Panc1 (cell line): ENCODE measurements around the gene ABCA6. TPM values are rescaled to one million over a fixed set of nuclear protein-coding genes. Genes with fewer than 3 reads are reported as not detected.

ENCODE experiments used
- ATAC-seq: fragments of 200-7000 bp; cut with Tn5 transposase; 2 replicates; pipeline ENCODE4 v1.9.1; 2020; ENCODE audit warnings: mild to moderate bottlenecking, moderate library complexity
- BruUV-seq: library from RNA; stranded (reverse); fragments of 400-500 nt; replicated peaks from 2 replicates; lab custom pipeline; 2021; lab: Mats Ljungman, UMichigan
- CTCF ChIA-PET: fragments of 300-600 bp; sonication (Branson Sonifier 250); formaldehyde crosslinking; loops from one replicate; lab custom pipeline; 2022; ENCODE audit warnings: antibody characterized with exemption; lab: Charles Lee
- POLR2A ChIA-PET: fragments of 300-600 bp; sonication (Branson Sonifier 250); formaldehyde crosslinking; loops from one replicate; lab custom pipeline; 2022; ENCODE audit warnings: antibody characterized with exemption; lab: Charles Lee
- DNase-seq: peaks from one replicate; pipeline ENCODE4 v3.0.0-alpha.2; 2010; ENCODE audit warnings: low read depth, low spot score
- H3K27ac ChIP-seq: 2 replicates; pipeline ENCODE4 v1.5.1; 2011; ENCODE audit warnings: mild to moderate bottlenecking, low read length, inconsistent platforms
- H3K27me3 ChIP-seq: fragments of 200-500 bp; sonication (Bioruptor generic); 2 replicates; pipeline ENCODE4 v1.6.0; 2014; ENCODE audit warnings: low read length, inconsistent platforms; ENCODE audit not compliant: control insufficient read depth, insufficient read depth
- H3K36me3 ChIP-seq: fragments of 200-500 bp; sonication (Bioruptor generic); 2 replicates; pipeline ENCODE4 v1.5.1; 2014; ENCODE audit warnings: inconsistent platforms, mild to moderate bottlenecking, low read length, moderate library complexity; ENCODE audit not compliant: control insufficient read depth, insufficient read depth
- H3K4me1 ChIP-seq: 2 replicates; pipeline ENCODE4 v1.5.1; 2011; ENCODE audit warnings: inconsistent platforms, mild to moderate bottlenecking, low read length, moderate library complexity; ENCODE audit not compliant: control insufficient read depth, insufficient read depth
- H3K4me3 ChIP-seq, 2 experiments: 2 replicates each; pipeline ENCODE4 v1.5.1; 2011 to 2012; ENCODE audit warnings: low read depth in 2 of 2, low read length in 2 of 2, mild to moderate bottlenecking in 2 of 2, inconsistent platforms in 1 of 2, moderate library complexity in 1 of 2
- H3K9me3 ChIP-seq: fragments of 200-500 bp; sonication (Bioruptor generic); 2 replicates; pipeline ENCODE4 v1.5.1; 2014; ENCODE audit warnings: low read depth, mild to moderate bottlenecking, inconsistent platforms, low read length, moderate library complexity; ENCODE audit not compliant: control insufficient read depth, insufficient read depth
- POLR2AphosphoS5 ChIP-seq: IDR thresholded peaks from 2 replicates; pipeline ENCODE4 v1.6.1; 2012; ENCODE audit warnings: mild to moderate bottlenecking, low read depth, low read length, moderate library complexity
- SIN3A ChIP-seq: IDR thresholded peaks from 2 replicates; pipeline ENCODE4 v1.6.1; 2012; ENCODE audit warnings: low read depth, mild to moderate bottlenecking, low read length, moderate library complexity, borderline replicate concordance; ENCODE audit not compliant: insufficient read depth
- TCF7L2 ChIP-seq: IDR thresholded peaks from 2 replicates; pipeline ENCODE4 v1.6.1; 2011; ENCODE audit warnings: mild to moderate bottlenecking, low read depth, low read length, inconsistent platforms
- in situ Hi-C: cut with HindIII; loops from 2 replicates; pipeline ENCODE4 v1.10.0; 2016; ENCODE audit warnings: low sequenced_read_pairs, low pct_unique_long_range_greater_than_20kb
- intact Hi-C: fragments of 100-400 bp; cut with micrococcal nuclease; formaldehyde crosslinking; loops from one replicate; pipeline ENCODE4 v1.10.0; 2022; ENCODE audit not compliant: unreplicated experiment
- total RNA-seq: library from RNA; stranded (reverse); gene quantifications from one replicate; pipeline ENCODE4 v1.2.1, GENCODE V29; 2021; ENCODE audit not compliant: unreplicated experiment
- TF ChIP-seq, protein P1 (sequence below), 2 experiments: IDR thresholded peaks; 2 replicates each; pipeline ENCODE4 v1.6.1; 2011 to 2012; ENCODE audit warnings: low read depth in 2 of 2, control low read depth in 1 of 2, low read length in 1 of 2, mild to moderate bottlenecking in 1 of 2, moderate library complexity in 1 of 2; ENCODE audit not compliant: insufficient read depth in 1 of 2
- TF ChIP-seq, protein P2 (sequence below): fragments of 450-650 bp; IDR thresholded peaks from 2 replicates; pipeline ENCODE4 v1.5.1; 2017; ENCODE audit warnings: mild to moderate bottlenecking

ABCA6 gene
- total RNA-seq, 1 experiment from 2014 or later = 0.46 TPM

DNA sequence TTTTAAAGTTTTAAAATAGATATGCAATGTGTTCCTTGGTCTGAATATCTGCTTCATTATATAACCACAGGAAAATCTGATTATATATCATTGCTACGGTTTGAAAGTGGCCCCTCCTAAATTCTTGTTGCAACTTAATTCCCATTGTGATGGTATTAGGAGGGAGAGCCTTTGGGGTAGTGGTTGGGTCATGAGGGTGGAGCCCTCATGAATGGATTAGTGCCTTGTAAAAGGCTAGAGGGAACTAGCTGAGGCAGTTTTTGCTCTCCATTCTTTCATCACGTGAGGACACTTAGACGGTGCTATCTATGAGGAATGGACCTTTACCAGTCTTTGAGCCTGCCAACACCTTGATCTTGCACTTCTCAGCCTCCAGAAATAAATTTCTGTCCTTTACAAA, 7.6 kb downstream of the ABCA6 start:
- Histone ChIP-seq H3K27ac (no peak overlapping the region), H3K27me3 (no peaks in the 10 kb centered on the region), H3K4me3 (no peak overlapping the region), H3K4me1 (no peaks in the 10 kb centered on the region), H3K9me3 (no peaks in the 10 kb centered on the region), H3K36me3 (no peaks in the 10 kb centered on the region)
- CTCF ChIA-PET = no interaction called here
- DNase-seq (no peak), ATAC-seq (no peak)
- intact Hi-C loops (no loop called here), in situ Hi-C loops (no loop called here)
- TF ChIP-seq POLR2AphosphoS5 = no peak
- TF ChIP-seq, protein P1, sequence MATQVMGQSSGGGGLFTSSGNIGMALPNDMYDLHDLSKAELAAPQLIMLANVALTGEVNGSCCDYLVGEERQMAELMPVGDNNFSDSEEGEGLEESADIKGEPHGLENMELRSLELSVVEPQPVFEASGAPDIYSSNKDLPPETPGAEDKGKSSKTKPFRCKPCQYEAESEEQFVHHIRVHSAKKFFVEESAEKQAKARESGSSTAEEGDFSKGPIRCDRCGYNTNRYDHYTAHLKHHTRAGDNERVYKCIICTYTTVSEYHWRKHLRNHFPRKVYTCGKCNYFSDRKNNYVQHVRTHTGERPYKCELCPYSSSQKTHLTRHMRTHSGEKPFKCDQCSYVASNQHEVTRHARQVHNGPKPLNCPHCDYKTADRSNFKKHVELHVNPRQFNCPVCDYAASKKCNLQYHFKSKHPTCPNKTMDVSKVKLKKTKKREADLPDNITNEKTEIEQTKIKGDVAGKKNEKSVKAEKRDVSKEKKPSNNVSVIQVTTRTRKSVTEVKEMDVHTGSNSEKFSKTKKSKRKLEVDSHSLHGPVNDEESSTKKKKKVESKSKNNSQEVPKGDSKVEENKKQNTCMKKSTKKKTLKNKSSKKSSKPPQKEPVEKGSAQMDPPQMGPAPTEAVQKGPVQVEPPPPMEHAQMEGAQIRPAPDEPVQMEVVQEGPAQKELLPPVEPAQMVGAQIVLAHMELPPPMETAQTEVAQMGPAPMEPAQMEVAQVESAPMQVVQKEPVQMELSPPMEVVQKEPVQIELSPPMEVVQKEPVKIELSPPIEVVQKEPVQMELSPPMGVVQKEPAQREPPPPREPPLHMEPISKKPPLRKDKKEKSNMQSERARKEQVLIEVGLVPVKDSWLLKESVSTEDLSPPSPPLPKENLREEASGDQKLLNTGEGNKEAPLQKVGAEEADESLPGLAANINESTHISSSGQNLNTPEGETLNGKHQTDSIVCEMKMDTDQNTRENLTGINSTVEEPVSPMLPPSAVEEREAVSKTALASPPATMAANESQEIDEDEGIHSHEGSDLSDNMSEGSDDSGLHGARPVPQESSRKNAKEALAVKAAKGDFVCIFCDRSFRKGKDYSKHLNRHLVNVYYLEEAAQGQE (IDR thresholded peaks at IDR 0.05; ENCODE audit: insufficient read depth in 1 of 2, low read depth in 2 of 2, low read length in 1 of 2) = no peak
- TF ChIP-seq, protein P2, sequence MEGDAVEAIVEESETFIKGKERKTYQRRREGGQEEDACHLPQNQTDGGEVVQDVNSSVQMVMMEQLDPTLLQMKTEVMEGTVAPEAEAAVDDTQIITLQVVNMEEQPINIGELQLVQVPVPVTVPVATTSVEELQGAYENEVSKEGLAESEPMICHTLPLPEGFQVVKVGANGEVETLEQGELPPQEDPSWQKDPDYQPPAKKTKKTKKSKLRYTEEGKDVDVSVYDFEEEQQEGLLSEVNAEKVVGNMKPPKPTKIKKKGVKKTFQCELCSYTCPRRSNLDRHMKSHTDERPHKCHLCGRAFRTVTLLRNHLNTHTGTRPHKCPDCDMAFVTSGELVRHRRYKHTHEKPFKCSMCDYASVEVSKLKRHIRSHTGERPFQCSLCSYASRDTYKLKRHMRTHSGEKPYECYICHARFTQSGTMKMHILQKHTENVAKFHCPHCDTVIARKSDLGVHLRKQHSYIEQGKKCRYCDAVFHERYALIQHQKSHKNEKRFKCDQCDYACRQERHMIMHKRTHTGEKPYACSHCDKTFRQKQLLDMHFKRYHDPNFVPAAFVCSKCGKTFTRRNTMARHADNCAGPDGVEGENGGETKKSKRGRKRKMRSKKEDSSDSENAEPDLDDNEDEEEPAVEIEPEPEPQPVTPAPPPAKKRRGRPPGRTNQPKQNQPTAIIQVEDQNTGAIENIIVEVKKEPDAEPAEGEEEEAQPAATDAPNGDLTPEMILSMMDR = no peak
- POLR2A ChIA-PET = no interaction called here
- no TSS peak for BruUV-seq

DNA sequence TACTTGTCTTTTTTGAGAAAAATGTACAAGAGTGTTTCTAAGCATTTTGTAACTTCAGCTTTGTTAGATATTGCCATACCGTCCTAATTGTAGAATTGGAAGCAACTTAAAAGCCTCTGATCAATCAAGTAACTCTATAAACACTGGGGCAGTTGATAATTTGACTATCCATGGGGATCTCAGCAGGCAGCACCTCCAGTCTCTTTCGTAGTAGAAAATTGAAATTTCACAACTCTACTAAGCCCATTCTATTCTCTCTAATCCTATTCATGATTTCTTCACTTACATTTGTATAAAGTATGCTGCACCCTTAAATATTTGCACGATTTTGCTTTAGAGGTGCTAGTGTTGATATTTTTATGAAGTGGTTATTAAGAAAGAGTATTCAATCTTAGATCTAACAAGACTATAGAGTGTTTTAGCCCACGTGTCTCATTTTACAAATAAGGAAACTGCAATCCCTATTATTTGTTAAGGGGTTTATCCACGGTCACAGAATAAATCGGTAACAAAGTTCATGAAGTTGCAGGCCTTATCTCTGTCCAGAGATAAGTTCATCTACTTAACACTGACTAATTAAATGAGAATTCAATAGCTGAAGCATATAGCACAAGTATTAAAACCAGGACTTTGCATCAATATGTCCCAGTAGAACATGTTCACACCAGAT, 10.9 kb downstream of the ABCA6 start:
- ChIA-PET POLR2A (no interaction called here), CTCF (no interaction called here)
- Histone ChIP-seq H3K36me3 (no peaks in the 10 kb centered on the region), H3K4me3 (no peak overlapping the region), H3K4me1 (no peaks in the 10 kb centered on the region), H3K27me3 (no peaks in the 10 kb centered on the region), H3K9me3 (no peaks in the 10 kb centered on the region), H3K27ac (no peak overlapping the region)
- TF ChIP-seq POLR2AphosphoS5 = no peak
- no peak for TF ChIP-seq SIN3A
- no peak for TF ChIP-seq TCF7L2
- TF ChIP-seq, protein P1 (IDR thresholded peaks at IDR 0.05; ENCODE audit: insufficient read depth in 1 of 2, low read depth in 2 of 2, low read length in 1 of 2) = no peak
- TF ChIP-seq, protein P2 = no peak
- intact Hi-C loops = no loop called here
- no peak for DNase-seq
- ATAC-seq = no peak
- no TSS peak for BruUV-seq
- in situ Hi-C loops = no loop called here
